Measurements from ENCODE around the gene SHLD2. TPM values are rescaled to one million over a fixed set of nuclear protein-coding genes. Genes with fewer than 3 reads are reported as not detected.

SHLD2 gene
- 39.9 and 41.7 TPM in 2 replicates for total RNA-seq

GRCh38 chr10:87094373-87095235, at the start of gene SHLD2, which contains the start of gene GLUD1:
Gene SHLD2 (plus strand): TSS chr10:87095206. CDS start chr10:87151355, 56,149 bp downstream.
Gene GLUD1 (minus strand): TSS chr10:87094843. CDS start chr10:87094769, 74 bp downstream.
- H3K4me1 Mint-ChIP-seq (ENCODE audit: low read depth), result peaks cover 45% of the 10 kb centered on the region
- H3K4me3 Mint-ChIP-seq (ENCODE audit: low read depth), result peak within 1 kb of the TSS; percentile 95
- peaks cover 49% of the 10 kb centered on the region for H3K36me3 Mint-ChIP-seq (ENCODE audit: low read depth)
- peak within 1 kb of the TSS; percentile 96 for H3K27ac Mint-ChIP-seq
- intact Hi-C loops (cut with micrococcal nuclease), result loop anchor here (1.0 to 10.0 kb wide), 5 partner anchors 10 to 768 kb away; partner anchors contain the start of genes BMPR1A, KLLN and PTEN
- no peaks in the 10 kb centered on the region for H3K27me3 Mint-ChIP-seq (ENCODE audit: low read depth)
- peak; percentile 90 for DNase-seq (ENCODE audit: low spot score)
- no peaks in the 10 kb centered on the region for H3K9me3 Mint-ChIP-seq

GRCh38 chr10:87045434-87045938, 49.5 kb upstream of the SHLD2 start:
- peaks cover 35% of the 10 kb centered on the region for H3K36me3 Mint-ChIP-seq (ENCODE audit: low read depth)
- intact Hi-C loops (cut with micrococcal nuclease), result no loop called here
- H3K9me3 Mint-ChIP-seq, result no peaks in the 10 kb centered on the region
- H3K4me1 Mint-ChIP-seq (ENCODE audit: low read depth), result no peaks in the 10 kb centered on the region
- no peak for DNase-seq (ENCODE audit: low spot score)
- no peak overlapping the region for H3K27ac Mint-ChIP-seq
- no peaks in the 10 kb centered on the region for H3K27me3 Mint-ChIP-seq (ENCODE audit: low read depth)
- H3K4me3 Mint-ChIP-seq (ENCODE audit: low read depth), result no peak overlapping the region

- H3K9me3 Mint-ChIP-seq, result no peaks in the 10 kb centered on the region
Measured at GRCh38 chr10:87053111-87053510, 41.9 kb upstream of the SHLD2 start.

DNA sequence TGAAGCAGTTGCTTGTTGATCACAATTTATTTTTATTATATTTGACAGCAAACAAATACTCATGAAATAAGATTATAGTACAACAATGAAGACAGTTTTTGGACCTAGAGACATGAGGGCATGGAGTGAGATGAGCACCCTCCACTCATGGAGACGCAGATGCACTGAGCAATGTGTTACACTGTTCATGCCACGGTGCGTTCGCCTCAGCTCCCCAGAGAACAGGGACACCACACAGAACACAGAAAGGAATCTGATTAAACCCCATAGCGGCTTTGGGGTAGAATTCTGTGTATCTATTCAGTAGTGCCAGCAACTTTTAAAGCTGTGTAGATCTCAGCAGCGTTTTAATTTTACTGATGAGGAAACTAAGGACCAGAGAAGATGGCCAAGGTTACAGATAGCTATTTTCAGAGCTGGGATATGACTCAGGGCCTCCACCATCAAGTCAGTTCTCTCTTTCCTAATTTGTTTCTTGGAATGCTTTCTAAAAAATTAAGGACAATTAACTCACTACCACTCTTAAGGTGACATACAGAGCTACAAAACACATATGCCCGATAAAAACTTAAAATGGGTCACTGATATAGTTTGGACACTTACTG, 41.3 kb upstream of the SHLD2 start:
- Mint-ChIP-seq H3K27me3 (ENCODE audit: low read depth) (no peaks in the 10 kb centered on the region), H3K36me3 (ENCODE audit: low read depth) (peaks cover 49% of the 10 kb centered on the region), H3K4me1 (ENCODE audit: low read depth) (no peaks in the 10 kb centered on the region), H3K27ac (no peak overlapping the region), H3K4me3 (ENCODE audit: low read depth) (no peak overlapping the region), H3K9me3 (no peaks in the 10 kb centered on the region)
- no peak for DNase-seq (ENCODE audit: low spot score)
- intact Hi-C loops (cut with micrococcal nuclease), result no loop called here

More at GRCh38 chr10:87053111-87053510, 41.9 kb upstream of the SHLD2 start:
- Mint-ChIP-seq H3K4me1 (ENCODE audit: low read depth) (no peaks in the 10 kb centered on the region), H3K27me3 (ENCODE audit: low read depth) (no peaks in the 10 kb centered on the region), H3K27ac (no peak overlapping the region), H3K4me3 (ENCODE audit: low read depth) (no peak overlapping the region), H3K36me3 (ENCODE audit: low read depth) (peaks cover 50% of the 10 kb centered on the region)
- DNase-seq (ENCODE audit: low spot score), result no peak
- intact Hi-C loops (cut with micrococcal nuclease), result no loop called here

GRCh38 chr10:87054373-87055295, 40.4 kb upstream of the SHLD2 start:
- Mint-ChIP-seq H3K4me3 (ENCODE audit: low read depth) (no peak overlapping the region), H3K27ac (no peak overlapping the region), H3K27me3 (ENCODE audit: low read depth) (no peaks in the 10 kb centered on the region), H3K36me3 (ENCODE audit: low read depth) (peaks cover 50% of the 10 kb centered on the region), H3K4me1 (ENCODE audit: low read depth) (no peaks in the 10 kb centered on the region), H3K9me3 (no peaks in the 10 kb centered on the region)
- intact Hi-C loops (cut with micrococcal nuclease), result no loop called here
- no peak for DNase-seq (ENCODE audit: low spot score)

DNA sequence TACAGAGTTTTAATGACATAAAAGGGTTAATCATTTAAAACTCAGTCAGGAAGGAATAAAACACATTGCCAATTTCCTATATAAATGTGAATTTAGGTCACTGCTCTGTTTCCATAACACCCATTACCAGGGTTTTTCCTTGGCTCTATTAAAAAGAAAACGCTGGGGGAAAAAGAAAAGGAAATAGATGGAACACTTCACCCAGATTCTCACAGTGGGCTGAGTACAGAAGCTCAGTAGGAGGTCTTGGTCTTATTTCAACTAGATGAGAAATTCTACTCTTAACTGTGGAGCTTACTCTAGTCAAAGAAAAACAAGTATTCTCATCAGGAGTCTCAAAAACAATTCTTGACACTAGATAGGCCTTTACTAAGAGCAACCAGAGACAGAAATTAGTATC, 36.8 kb upstream of the SHLD2 start:
- peaks cover 51% of the 10 kb centered on the region for H3K36me3 Mint-ChIP-seq (ENCODE audit: low read depth)
- H3K9me3 Mint-ChIP-seq, result no peaks in the 10 kb centered on the region
- no peaks in the 10 kb centered on the region for H3K4me1 Mint-ChIP-seq (ENCODE audit: low read depth)
- no peak overlapping the region for H3K4me3 Mint-ChIP-seq (ENCODE audit: low read depth)
- H3K27ac Mint-ChIP-seq, result no peak overlapping the region
- DNase-seq (ENCODE audit: low spot score), result no peak
- no peaks in the 10 kb centered on the region for H3K27me3 Mint-ChIP-seq (ENCODE audit: low read depth)
- intact Hi-C loops (cut with micrococcal nuclease), result no loop called here

DNA sequence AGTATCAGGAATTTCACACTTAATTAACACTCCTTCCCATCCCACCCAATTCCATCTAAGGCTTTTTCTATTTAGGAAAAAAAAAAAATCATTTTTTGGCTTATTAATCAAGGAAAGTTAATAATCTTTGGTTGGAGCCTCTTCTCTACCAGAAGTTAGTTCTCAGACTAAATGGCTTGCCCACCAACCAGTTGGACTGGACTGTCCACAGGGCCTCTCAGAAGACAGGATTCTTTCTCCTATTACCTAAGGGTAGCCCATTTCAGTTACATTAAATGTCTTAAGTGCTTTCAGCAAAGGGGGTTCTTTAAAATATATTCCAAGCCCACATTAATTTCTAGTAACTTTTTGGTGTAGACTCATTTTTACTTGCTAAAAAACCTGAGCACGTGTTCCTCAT, 35.6 kb upstream of the SHLD2 start:
- H3K4me3 Mint-ChIP-seq (ENCODE audit: low read depth), result no peak overlapping the region
- intact Hi-C loops (cut with micrococcal nuclease), result no loop called here
- H3K27me3 Mint-ChIP-seq (ENCODE audit: low read depth), result no peaks in the 10 kb centered on the region
- H3K27ac Mint-ChIP-seq, result no peak overlapping the region
- H3K4me1 Mint-ChIP-seq (ENCODE audit: low read depth), result no peaks in the 10 kb centered on the region
- peaks cover 57% of the 10 kb centered on the region for H3K36me3 Mint-ChIP-seq (ENCODE audit: low read depth)
- H3K9me3 Mint-ChIP-seq, result no peaks in the 10 kb centered on the region
- no peak for DNase-seq (ENCODE audit: low spot score)

GRCh38 chr10:87060280-87060928, 34.6 kb upstream of the SHLD2 start:
- no peak overlapping the region for H3K4me3 Mint-ChIP-seq (ENCODE audit: low read depth)
- H3K36me3 Mint-ChIP-seq (ENCODE audit: low read depth), result peaks cover 57% of the 10 kb centered on the region
- no peaks in the 10 kb centered on the region for H3K9me3 Mint-ChIP-seq
- intact Hi-C loops (cut with micrococcal nuclease), result no loop called here
- H3K4me1 Mint-ChIP-seq (ENCODE audit: low read depth), result no peaks in the 10 kb centered on the region
- H3K27me3 Mint-ChIP-seq (ENCODE audit: low read depth), result no peaks in the 10 kb centered on the region
- DNase-seq (ENCODE audit: low spot score), result no peak
- H3K27ac Mint-ChIP-seq, result no peak overlapping the region

GRCh38 chr10:87064651-87065050, 30.4 kb upstream of the SHLD2 start:
- no peak for DNase-seq (ENCODE audit: low spot score)
- H3K9me3 Mint-ChIP-seq, result no peaks in the 10 kb centered on the region
- no peak overlapping the region for H3K27ac Mint-ChIP-seq
- H3K4me3 Mint-ChIP-seq (ENCODE audit: low read depth), result no peak overlapping the region
- intact Hi-C loops (cut with micrococcal nuclease), result no loop called here
- H3K27me3 Mint-ChIP-seq (ENCODE audit: low read depth), result no peaks in the 10 kb centered on the region
- H3K36me3 Mint-ChIP-seq (ENCODE audit: low read depth), result peaks cover 66% of the 10 kb centered on the region
- H3K4me1 Mint-ChIP-seq (ENCODE audit: low read depth), result no peaks in the 10 kb centered on the region

DNA sequence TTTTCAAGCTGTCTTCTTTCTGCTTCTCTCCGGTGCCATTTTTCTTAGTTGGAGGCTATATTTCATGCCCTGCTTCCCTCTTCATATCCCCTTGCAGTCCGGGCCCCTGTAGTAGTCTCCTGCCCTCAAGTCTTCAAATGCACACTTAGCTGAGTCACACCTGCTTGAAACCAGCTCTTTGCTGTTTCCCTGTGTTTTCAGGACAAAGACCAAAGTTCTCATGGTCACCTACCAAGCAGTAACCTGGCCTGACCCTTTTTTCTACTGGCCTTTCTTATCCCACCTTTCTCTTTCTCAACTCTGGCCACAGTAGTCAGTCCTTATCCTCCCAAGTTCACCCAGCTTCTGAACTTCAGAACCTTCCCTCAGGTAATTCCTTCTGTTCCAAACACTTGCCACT, 28.8 kb upstream of the SHLD2 start:
- no peak for DNase-seq (ENCODE audit: low spot score)
- no peaks in the 10 kb centered on the region for H3K4me1 Mint-ChIP-seq (ENCODE audit: low read depth)
- H3K27me3 Mint-ChIP-seq (ENCODE audit: low read depth), result no peaks in the 10 kb centered on the region
- H3K9me3 Mint-ChIP-seq, result no peaks in the 10 kb centered on the region
- no peak overlapping the region for H3K4me3 Mint-ChIP-seq (ENCODE audit: low read depth)
- intact Hi-C loops (cut with micrococcal nuclease), result no loop called here
- H3K36me3 Mint-ChIP-seq (ENCODE audit: low read depth), result peaks cover 57% of the 10 kb centered on the region
- H3K27ac Mint-ChIP-seq, result no peak overlapping the region

- Mint-ChIP-seq H3K4me3 (ENCODE audit: low read depth) (no peak overlapping the region), H3K4me1 (ENCODE audit: low read depth) (no peaks in the 10 kb centered on the region), H3K36me3 (ENCODE audit: low read depth) (peaks cover 64% of the 10 kb centered on the region), H3K27ac (peak overlapping the region; percentile 24), H3K27me3 (ENCODE audit: low read depth) (no peaks in the 10 kb centered on the region), H3K9me3 (no peaks in the 10 kb centered on the region)
- DNase-seq (ENCODE audit: low spot score), result no peak
- intact Hi-C loops (cut with micrococcal nuclease), result no loop called here
Measured at GRCh38 chr10:87066865-87067264, 28.1 kb upstream of the SHLD2 start.

DNA sequence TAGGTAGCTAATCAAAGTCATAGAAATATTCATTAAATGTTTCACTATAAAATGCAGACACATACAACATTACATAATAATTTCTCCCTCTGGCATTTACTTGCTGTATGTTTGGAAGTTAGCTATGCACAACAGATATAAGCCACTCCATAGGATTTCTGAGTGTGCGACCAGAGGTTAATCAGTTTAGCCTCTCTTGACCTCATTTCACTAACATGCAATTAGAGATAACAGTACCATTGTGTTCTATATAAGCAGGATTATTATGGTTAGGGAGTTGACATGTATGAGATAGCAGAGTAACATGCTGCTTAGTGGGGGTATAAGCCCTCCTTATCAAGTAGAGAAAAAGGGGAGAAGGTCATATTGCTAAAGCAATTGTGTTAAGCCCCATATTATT, 26.7 kb upstream of the SHLD2 start:
- intact Hi-C loops (cut with micrococcal nuclease), result no loop called here
- Mint-ChIP-seq H3K9me3 (no peaks in the 10 kb centered on the region), H3K4me3 (ENCODE audit: low read depth) (no peak overlapping the region), H3K4me1 (ENCODE audit: low read depth) (no peaks in the 10 kb centered on the region), H3K27me3 (ENCODE audit: low read depth) (no peaks in the 10 kb centered on the region), H3K27ac (no peak overlapping the region), H3K36me3 (ENCODE audit: low read depth) (peaks cover 69% of the 10 kb centered on the region)
- no peak for DNase-seq (ENCODE audit: low spot score)
